ENCODE results near the gene ZNF430. TPM values are rescaled to one million over a fixed set of nuclear protein-coding genes. Genes with fewer than 3 reads are reported as not detected.

Gene ZNF430
- 6.9 and 9.2 TPM in 2 replicates for total RNA-seq

GRCh38 chr19:21020298-21021227 is at the start of gene ZNF430:
Gene ZNF430 (plus strand): TSS chr19:21020657. CDS start chr19:21020801, 144 bp downstream.

GRCh38 chr19:21082011-21082975 is 61.8 kb downstream of the ZNF430 start, which contains the start of gene ZNF714:
Gene ZNF714 (plus strand): TSS chr19:21082203. CDS start chr19:21098269, 16,066 bp downstream.

Other genes with a start within 250 kb of the ZNF430 start
- gene ZNF66, start 244.4 kb upstream of the ZNF430 start, total RNA-seq = 0.80 and 0.84 TPM in 2 replicates
- 8.8 and 13.4 TPM in 2 replicates for gene ZNF85, start 97.4 kb upstream of the ZNF430 start, total RNA-seq
- 2.3 and 7.1 TPM in 2 replicates for gene ZNF714, start 61.5 kb downstream of the ZNF430 start, total RNA-seq
- 3.1 and 3.7 TPM in 2 replicates for gene ZNF431, start 121.4 kb downstream of the ZNF430 start, total RNA-seq

Measured in mammary microvascular endothelial cell (primary cell).